Brain microvascular endothelial cell (primary cell): ENCODE measurements around the gene DAB2IP.

Experiments used
- DNase-seq: peaks from one replicate; pipeline ENCODE4 v3.0.0-alpha.2; 2020
- H3K27ac ChIP-seq: fragments of 250-450 bp; sonication (Bioruptor Pico); 2 replicates; pipeline ENCODE4 v1.5.1; 2020; ENCODE audit warnings: mild to moderate bottlenecking, moderate library complexity
- H3K27me3 ChIP-seq: fragments of 250-450 bp; sonication (Bioruptor Pico); replicated peaks from 2 replicates; pipeline ENCODE4 v1.5.1; 2020; ENCODE audit warnings: mild to moderate bottlenecking
- H3K36me3 ChIP-seq: fragments of 250-450 bp; sonication (Bioruptor Pico); replicated peaks from 2 replicates; pipeline ENCODE4 v1.5.1; 2020; ENCODE audit warnings: mild to moderate bottlenecking
- H3K4me3 ChIP-seq: 2 replicates; pipeline ENCODE4 v1.5.1; 2011; ENCODE audit warnings: low read depth, mild to moderate bottlenecking, control low read depth, low read length, moderate library complexity
- in situ Hi-C: cut with HindIII; loops from 2 replicates; pipeline ENCODE4 v1.10.0; 2017; ENCODE audit warnings: low sequenced_read_pairs, low pct_ligation_motif_present
- TF ChIP-seq, protein P1 (sequence below): IDR thresholded peaks from 2 replicates; pipeline ENCODE4 v1.5.1; 2011; ENCODE audit warnings: low read depth, mild to moderate bottlenecking, moderate library complexity, low read length, control low read depth, inconsistent platforms; ENCODE audit errors: missing control alignments

The DAB2IP gene

DNA sequence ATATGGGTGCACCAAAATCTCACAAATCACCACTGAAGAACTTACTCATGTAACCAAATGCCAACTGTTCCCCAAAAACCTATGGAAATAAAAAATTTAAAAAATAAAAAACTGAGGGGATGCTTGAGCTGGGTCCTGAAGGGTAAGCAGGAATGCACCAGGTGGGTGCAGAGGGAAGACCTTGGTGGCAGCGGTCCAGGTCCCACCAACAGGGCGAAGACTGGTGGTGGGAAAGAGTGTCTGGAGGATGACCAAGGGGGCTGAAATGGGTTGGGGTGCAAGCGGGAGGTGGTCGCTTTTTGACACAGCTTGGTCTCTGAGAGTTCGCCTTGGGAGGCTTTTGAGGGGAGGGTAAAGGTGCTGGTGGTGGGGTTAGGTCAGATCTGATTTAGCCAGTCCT, 3.3 kb upstream of the DAB2IP start:
- Histone ChIP-seq H3K27ac (no peak overlapping the region), H3K4me3 (no peak overlapping the region), H3K27me3 (peaks cover 13% of the 10 kb centered on the region), H3K36me3 (no peaks in the 10 kb centered on the region)
- TF ChIP-seq, protein P1, sequence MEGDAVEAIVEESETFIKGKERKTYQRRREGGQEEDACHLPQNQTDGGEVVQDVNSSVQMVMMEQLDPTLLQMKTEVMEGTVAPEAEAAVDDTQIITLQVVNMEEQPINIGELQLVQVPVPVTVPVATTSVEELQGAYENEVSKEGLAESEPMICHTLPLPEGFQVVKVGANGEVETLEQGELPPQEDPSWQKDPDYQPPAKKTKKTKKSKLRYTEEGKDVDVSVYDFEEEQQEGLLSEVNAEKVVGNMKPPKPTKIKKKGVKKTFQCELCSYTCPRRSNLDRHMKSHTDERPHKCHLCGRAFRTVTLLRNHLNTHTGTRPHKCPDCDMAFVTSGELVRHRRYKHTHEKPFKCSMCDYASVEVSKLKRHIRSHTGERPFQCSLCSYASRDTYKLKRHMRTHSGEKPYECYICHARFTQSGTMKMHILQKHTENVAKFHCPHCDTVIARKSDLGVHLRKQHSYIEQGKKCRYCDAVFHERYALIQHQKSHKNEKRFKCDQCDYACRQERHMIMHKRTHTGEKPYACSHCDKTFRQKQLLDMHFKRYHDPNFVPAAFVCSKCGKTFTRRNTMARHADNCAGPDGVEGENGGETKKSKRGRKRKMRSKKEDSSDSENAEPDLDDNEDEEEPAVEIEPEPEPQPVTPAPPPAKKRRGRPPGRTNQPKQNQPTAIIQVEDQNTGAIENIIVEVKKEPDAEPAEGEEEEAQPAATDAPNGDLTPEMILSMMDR = no peak
- no peak for DNase-seq
- in situ Hi-C loops = no loop called here

DNA sequence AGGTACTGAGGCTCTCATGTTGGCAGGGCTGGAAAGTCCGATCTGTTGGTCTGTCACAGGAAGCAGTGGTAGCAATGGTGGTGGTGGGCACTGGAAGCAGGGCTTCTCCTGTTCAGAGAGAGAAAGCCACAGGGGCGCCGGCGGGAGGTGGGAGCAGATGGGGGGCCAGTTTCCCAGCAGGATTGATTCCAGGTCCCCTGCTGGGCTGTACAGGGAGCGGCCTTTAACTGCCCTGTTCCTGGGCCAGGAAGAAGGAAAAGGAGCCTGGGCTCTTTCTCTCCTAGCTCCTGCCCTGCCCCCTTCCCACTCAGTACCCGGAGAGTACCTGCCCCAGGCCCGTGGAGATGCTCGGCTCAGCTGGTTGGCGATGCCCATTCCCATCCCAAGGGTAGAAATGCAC, 2.6 kb upstream of the DAB2IP start:
- H3K27me3 ChIP-seq = peaks cover 13% of the 10 kb centered on the region
- no peak overlapping the region for H3K4me3 ChIP-seq
- no peak overlapping the region for H3K27ac ChIP-seq
- no peaks in the 10 kb centered on the region for H3K36me3 ChIP-seq
- TF ChIP-seq, protein P1 = no peak
- no peak for DNase-seq
- in situ Hi-C loops = no loop called here

DNA sequence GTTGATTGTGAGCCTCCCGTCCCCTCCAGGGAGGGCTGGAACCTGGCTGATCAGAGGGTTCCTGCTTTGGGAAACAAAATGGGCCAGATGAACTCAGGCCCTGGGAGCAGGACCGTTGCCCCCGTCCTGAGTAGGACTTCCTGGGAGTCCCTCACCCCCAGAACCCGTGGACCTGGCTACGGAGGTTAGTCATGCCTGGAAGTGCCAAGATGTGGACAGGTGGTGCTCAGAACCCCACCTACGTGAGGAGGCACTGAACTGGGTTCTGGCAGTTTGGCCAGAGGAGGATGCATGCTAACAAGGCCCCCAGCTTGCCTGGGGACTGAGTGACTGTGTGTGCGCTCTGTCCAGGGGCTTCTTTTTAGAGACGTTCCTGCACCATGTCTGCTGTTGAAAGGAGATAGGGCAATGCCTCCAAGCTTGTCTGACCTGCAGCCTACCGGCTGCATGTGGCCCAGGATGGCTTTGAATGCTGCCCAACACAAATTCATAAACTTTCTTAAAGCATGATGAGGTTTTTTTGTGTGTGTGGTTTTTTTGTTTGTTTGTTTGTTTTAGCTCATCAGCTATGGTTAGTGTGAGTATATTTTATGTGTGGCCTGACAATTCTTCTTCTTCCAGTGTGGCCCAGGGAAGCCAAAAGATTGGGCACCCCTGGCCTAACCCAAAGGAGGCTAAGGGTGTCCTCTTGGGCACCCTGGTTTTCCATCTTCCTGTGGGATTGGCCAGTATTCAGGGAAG, 1.8 kb upstream of the DAB2IP start:
- in situ Hi-C loops = no loop called here
- peaks cover 13% of the 10 kb centered on the region for H3K27me3 ChIP-seq

DNA sequence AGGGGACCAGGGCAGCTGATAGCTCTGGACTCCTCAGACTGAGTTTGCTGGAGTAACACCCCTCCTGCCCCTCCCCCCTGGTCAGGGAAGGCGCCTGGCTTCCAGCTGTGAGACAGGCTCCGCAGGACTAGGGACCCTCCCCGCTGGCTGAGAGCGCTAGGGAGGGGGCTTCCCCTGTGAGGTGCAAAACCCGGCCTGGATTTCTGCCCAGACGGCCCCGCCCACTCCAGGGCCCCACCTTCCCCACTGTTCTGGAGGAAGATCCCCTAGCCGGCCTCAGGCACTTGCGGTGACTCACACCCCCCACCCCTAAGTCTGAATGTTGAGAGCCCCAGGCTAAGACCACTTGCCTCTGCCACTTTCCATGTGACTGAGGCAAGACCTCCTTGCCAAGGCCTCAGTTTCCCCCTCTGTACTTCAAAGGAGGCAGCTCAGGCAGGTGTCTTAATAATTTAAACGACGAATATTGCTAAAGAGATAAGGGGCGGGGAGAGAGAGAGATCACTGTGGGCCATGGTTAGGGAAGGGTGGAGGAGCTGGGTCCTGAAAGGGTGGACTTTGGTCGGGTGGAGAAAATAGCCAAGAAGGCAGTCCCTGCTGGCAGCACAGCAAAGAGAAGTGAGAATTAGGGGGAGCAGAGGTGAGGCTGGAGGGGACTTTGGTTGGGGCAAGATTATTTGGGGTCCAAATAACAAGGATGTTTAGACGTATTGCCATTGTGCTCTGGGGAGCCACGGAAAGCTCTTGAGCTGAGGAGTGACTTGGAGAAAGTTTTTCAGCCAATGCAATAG, 1.0 kb upstream of the DAB2IP start:
- Histone ChIP-seq H3K27ac (no peak overlapping the region), H3K36me3 (no peaks in the 10 kb centered on the region), H3K4me3 (no peak overlapping the region), H3K27me3 (peaks cover 13% of the 10 kb centered on the region)
- no peak for DNase-seq
- in situ Hi-C loops = no loop called here
- TF ChIP-seq, protein P1 = no peak

More for the DNA sequence above, 1.8 kb upstream of the DAB2IP start:
- H3K4me3 ChIP-seq = no peak overlapping the region
- no peak overlapping the region for H3K27ac ChIP-seq
- no peak for DNase-seq
- TF ChIP-seq, protein P1 = no peak
- H3K36me3 ChIP-seq = no peaks in the 10 kb centered on the region

DNA sequence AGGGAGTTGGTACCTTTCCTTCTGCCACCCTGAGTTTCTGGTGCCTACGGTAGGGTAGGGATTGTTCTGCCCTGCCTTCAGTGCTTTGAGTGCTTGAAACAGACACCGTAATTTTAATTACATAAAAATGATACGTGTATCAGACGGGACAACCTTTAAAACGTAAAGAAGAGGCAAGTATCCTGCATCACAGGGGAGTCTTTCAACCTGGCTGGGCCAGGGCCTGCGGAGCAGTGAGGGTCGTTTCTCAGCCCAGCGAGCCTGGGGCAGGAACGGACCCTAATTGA, 483 bp upstream of the DAB2IP start:
- Histone ChIP-seq H3K27me3 (peaks cover 13% of the 10 kb centered on the region), H3K27ac (no peak overlapping the region), H3K4me3 (no peak overlapping the region), H3K36me3 (no peaks in the 10 kb centered on the region)
- in situ Hi-C loops = no loop called here
- TF ChIP-seq, protein P1 = no peak
- no peak for DNase-seq
